Left lobe of liver (tissue), 2 donors: ENCODE results near the gene GFAP. TPM values are rescaled to one million over a fixed set of nuclear protein-coding genes. Genes with fewer than 3 reads are reported as not detected.

Source experiments
- ATAC-seq: fragments of 200-7000 bp; cut with Tn5 transposase; one replicate; pipeline ENCODE4 v1.9.1; 2020; ENCODE audit warnings: mild to moderate bottlenecking, moderate library complexity
- DNase-seq: peaks from one replicate; pipeline ENCODE4 v3.0.0-alpha.2; 2020; ENCODE audit warnings: low spot score
- total RNA-seq: library from RNA; stranded (reverse); gene quantifications from one replicate; pipeline ENCODE4 v1.2.1, GENCODE V29; 2021
- donor health status: DM: no; HTN: no; CAD: no; lungs with moderate emphysema.
- donor health status: DM: no; HTN: yes; CAD: no.

The GFAP gene
- total RNA-seq, 1 donor from 2014 or later: 0.23 TPM

DNA sequence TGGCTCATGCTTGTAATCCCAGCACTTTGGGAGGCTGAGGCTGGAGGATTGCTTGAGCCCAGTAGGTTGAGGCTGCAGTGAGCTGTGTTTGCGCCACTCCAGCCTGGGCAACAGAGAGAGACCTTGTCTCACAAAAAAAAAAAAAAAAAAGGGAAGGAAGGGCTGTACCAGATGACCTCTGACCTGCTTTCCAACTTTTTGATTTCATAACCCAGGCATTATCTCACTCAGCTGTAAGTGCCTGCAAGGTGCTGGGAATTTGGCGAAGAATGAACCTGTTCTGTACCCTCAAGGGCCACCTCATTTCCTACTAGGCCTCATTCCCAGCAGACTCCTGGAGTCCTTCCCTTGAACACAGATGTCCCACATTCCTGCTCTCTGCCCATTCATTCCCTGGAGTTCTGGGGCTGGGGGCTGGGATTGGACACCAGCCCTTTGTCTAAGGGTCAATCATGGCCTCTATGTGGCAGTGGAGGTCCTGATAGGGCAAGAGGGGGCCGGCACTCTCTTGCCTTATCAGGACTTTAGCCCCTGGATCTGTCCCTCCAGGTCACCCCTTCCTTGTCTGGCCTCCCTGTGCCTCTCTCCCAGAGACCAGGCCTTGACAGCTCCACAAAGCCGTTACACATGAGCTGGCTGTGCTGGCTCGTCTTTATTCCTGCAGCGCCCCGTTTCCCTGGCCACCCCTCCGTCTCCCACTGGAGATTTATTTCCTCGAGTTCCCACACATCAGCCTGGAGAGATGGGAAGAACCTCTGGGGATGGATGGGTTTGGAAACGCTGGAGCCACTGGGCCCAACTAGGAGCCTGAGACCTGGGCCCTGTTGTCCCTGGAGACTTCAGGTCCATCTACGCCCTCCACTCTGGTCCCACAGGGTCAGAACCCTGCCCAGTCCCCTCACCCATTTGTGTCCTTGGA lies 821 bp upstream of the GFAP start:
- no peak for DNase-seq
- no peak for ATAC-seq

DNA sequence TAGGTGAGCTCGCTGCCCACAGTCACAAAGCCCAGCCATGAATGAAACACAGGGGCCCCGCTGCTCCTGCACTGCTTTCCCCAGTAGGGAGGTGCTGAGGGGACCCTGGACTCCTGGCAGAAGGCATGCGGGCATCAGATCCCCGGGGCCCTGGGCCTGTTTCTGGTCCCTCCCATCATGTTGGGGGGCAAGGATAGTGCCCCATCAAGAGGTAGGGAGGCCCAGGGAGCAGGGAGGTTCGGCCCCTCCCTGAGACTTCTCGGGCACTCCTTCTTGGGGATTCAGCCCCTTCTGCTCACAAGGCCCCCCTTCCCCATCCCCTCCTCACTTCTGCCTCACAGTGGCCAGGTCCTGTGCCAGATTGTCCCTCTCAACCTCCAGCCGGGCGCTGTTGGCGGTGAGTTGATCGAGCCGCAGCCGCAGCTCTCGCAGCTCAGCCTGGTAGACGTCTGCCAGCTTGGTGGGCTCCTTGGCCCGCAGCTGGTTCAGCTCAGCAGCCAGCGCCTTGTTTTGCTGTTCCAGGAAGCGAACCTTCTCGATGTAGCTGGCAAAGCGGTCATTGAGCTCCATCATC lies 515 bp downstream of the GFAP start:
- no peak for DNase-seq
- ATAC-seq: no peak

DNA sequence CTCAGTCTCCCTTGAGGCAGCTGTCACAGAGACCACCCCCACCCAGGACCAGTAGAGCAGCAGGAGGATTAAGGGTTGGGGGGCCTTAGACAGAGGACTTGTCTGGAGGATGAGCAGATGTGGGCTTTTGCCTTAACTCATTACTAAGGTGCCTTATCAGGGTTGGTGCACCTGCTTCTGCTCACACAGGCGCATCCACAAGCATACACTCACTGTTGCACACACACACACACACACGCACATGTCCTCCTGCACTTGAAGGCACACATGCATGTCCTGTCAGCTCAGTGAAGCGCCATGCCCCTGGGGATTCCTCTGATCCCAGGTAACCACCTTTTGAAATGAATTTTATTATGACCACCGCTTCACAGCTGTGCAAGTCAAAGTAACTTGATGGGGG lies 1.2 kb downstream of the GFAP start:
- ATAC-seq: no peak
- DNase-seq: no peak

DNA sequence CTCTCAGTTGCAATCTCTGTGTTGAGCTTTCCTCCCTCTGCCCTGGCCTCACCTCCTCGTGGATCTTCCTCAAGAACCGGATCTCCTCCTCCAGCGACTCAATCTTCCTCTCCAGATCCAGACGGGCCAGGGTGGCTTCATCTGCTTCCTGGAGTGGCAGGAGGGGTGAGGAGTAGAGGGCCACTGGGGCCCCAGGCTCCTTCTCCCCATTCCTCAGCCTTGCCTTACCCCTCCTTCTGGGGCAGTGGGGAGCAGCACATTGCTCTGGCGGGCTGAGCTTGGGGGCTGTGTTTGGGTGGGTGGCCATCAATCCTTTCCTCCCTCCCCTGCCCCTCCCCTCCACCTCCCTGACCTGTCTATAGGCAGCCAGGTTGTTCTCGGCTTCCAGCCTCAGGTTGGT lies 1.6 kb downstream of the GFAP start:
- ATAC-seq: no peak
- no peak for DNase-seq

DNA sequence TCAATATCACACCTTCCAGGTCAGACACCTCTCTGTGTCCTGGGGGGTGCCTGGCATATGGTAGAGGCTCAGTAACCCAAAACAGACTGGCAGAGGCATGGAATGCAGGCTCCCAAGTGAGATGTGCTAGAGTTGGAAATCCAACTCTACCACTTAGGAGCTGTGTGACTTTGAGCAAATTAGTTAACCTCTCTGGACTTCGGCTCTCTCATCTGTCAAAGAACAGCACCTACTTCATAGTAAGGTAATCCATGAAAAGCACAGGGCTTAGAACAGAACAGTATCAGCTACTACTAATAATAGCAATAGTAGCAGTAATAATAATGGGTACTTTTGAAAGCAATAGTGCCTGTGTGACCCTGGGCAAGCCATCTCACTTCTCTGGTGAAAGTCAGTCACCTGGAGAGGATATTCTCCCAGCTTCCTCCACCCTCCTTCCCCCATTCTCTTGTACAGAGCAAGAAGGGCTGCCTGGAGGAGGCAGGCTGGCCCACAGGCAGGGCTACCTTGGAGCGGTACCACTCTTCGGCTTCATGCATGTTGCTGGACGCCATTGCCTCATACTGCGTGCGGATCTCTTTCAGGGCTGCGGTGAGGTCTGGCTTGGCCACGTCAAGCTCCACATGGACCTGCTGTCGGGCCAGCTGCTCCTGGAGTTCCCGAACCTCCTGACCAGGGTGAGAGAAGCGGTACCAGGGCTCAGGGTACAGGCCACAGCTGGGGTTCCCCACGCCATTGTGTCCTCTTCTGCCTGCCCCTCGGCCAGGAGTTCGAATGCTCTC lies 2.3 kb downstream of the GFAP start:
- DNase-seq: no peak
- no peak for ATAC-seq

DNA sequence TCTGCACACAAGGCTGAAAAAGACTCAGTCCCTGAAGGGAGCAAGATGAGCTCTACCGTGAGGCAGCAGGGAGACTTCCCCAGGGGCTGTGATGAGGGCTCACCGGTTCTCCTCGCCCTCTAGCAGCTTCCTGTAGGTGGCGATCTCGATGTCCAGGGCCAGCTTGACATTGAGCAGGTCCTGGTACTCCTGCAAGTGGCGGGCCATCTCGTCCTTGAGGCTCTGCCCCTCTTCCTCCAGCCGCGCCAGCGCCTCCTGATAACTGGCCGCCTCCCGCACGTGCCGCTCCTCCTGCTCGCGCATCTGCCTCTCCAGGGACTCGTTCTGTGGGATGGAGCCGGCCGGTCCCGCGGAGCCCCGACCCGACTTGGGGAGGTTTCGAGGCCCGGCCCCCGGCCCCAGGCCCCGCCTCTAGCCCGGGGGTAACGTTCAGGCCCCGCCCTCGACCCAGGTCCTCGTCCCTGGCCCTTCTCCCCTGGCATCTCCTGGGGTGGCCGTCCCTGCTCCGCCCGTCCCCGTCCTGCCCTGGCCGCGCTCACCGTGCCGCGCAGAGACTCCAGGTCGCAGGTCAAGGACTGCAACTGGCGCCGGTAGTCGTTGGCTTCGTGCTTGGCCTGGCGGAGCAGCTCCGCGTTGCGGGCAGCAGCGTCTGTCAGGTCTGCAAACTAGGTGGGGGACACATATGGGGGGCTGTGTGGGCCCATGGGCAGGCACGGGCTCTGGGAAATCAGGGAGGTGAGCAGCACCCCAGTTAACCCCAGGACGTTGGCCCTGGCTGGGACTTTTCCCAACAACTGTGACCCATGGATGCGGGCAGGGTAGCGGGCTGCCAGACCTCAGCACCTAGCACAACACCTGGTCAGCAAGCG lies 3.9 kb downstream of the GFAP start:
- peak; percentile 78 for DNase-seq
- peak; percentile 88 for ATAC-seq

DNA sequence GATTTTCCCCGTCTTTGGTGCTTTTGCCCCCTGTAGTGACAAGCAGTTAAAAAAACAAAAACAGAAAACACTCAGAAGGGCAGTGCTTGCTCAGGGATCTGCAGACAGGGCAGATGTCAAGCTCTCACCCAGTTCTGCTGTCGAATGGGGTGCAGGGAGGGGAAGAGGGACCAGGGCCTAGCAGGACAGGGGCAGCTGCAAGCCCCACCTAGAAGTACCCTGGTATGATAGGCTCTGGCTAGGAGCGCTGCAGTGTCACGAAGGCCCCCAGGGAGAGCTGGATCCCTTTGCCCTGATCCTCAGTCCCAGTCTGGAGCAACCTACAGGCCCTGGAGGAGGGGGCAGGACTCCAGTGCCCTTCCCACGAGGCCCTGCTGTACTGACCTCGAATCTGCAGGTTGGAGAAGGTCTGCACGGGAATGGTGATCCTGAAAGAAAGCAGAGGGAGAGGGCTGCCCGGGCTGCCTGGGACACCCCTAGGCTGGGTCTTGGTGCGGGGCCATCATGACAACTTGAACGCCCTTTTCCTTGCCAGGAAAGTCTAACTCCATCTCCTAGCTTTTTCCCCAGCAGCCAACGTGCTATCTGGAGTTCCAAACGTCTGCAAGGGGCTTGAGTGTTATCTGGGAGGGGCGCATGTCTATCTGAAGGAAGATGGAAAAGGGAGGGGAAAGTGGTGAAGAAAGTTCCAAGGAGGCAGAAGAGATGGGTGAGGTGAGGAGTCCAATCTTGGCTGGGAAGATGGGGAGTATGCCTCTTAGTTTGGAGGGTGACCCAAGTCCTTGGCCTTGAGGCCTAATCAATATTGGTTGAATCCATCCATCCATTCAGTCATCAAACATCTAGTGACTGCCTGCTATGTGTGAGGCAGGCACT lies 4.8 kb downstream of the GFAP start:
- DNase-seq (no peak), ATAC-seq (no peak)

DNA sequence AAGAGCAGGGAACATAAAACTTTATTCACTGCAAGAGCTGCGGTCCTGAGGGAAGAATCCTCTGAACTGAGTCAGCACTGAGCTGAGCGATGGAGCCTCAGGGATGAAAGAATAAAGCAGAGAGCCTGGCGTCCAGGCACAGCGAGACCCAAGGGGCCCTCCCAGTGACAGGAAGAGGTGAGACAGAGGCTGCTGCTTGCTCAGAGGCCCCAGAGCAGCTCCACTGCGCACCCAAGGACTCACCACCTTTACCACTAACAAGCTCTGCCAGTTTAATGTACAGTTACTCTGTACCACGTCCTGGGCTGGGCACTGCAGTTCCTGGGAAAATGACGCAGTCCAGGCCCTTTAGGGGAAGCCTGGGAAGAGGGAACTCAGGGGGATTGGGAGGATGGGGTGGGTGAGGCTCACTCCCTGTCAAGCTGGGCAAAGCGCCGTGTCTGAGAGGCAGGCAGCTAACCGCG lies 5.6 kb downstream of the GFAP start:
- DNase-seq (no peak), ATAC-seq (no peak)

DNA sequence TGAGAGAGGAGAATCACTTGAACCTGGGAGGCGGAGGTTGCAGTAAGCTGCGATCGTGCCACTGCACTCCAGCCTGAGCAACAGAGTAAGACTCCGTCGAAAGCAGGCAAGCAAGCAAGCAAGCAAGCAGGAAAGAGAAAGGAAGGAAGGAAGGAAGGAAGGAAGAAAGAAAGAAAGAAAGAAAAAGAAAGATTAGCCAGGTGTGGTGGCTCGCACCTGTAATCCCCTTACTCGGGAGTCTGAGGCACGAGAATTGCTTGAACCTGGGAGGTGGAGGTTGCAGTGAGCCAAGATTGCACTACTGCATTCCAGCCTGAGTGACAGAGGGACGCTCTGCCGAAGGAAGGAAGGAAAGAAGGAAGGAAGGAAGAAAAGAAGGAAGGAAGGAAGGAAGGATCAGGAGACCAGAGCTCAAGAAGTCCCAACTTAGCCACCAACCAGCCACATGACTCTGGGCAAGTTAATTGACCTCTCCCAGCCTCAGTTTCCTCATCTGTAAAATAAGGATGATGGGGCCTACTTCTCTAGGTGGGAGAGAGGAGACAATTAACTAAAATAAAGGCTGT lies 6.5 kb downstream of the GFAP start:
- no peak for ATAC-seq
- no peak for DNase-seq

DNA sequence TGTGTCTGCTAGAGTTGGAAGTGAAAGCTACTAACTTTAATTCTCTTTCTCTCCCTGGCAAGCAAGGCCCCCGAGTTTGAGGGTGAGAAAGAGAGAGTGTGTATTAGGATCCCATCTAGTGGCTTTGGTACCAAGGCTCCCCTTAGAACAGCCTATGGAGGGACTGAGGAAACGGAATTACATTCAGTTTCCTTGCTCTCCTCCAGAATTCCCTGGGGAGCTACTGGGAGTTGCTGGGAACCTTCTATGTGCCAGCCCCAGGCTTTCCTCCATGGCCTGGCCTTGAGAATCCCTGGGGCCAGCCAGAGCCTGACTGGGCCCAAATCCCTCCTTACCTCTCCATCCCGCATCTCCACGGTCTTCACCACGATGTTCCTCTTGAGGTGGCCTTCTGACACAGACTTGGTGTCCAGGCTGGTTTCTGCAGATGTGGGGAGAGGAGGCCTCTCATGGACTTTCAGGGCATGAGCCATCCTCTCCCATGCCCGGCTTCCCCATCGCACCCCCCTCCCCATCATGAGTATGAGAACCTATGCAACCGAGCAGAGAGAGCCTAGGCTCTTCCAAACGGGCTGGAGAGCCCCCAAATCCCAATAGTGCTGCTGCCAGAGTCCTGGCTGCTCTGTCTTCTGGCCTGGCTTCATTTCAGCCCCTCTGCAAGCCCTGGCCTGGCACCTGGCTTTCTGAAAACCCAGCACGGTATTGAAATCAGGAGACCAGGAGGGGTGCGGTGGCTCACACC lies 7.4 kb downstream of the GFAP start:
- no peak for ATAC-seq
- no peak for DNase-seq

DNA sequence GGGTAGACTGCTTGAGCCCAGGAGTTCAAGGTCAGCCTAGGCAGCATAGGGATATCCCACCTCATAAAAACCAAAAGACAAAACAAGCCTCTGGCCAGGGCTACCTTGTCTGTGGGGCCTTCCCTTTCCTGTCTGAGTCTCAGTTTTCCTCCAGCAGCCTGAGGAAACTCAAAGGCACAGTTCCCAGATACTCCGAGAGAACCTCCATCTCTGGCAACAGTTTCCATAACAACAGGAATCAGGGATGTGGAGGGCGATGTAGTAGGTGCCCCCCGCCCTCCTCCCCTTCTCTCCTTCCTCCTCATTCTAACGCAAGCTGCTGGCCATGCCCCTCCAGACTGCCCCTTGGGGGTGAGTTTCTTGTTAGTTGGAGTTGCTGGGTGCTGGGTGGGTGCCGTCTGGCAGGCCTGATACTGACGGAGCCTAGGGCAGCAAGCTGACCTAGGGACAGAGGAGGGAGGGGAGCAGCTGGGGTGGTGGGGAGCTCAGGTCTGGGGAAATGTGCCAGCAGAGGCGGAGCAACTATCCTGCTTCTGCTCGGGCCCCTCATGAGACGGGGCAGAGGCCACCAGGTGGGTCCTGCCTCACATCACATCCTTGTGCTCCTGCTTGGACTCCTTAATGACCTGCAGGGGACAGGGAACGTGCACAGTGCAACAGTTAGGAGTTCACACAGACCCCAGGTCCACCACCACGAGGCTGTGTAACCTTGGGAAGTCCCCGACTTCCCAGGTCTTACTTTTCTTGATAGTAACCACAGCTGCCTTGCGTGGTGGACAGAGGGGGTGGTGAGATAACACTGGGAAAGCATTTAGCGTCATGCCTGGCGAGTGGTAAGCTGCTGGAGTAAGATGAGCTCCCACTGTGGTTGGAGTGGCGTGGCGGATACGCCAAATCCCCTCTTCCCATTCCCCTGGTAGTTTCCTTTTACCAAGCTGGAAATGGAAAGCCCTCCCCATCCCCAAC lies 8.3 kb downstream of the GFAP start:
- no peak for DNase-seq
- no peak for ATAC-seq

DNA sequence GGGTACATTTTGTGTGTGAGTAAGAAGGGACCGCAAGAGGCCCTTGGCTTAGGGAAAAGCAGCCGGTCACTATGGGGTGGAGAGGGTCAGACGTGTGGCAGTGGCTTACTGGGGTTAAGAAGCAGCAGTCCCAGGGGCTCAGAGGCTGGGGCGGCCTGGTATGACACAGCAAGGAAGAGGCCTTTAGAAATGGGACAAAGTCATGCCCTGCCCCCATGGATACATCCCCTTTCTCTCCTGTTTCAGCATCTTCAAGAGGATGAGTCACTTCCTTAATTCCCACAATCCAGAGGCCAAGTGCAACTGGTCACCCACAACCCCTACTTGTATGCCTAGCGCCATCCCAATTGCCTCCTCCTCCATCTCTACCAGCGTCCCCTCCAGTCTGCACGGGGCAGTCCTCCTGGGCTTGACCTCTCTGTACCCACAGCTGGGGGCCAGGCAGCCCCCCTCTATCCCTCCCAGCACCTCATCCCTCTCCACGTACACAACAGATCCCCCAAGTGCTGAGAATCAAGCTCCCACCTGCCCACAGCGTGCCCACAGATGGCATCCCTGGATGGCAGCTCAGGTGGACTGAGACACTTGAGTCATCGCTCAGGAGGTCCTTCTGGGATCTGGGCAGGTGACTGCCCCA lies 9.2 kb downstream of the GFAP start:
- ATAC-seq: no peak

DNA sequence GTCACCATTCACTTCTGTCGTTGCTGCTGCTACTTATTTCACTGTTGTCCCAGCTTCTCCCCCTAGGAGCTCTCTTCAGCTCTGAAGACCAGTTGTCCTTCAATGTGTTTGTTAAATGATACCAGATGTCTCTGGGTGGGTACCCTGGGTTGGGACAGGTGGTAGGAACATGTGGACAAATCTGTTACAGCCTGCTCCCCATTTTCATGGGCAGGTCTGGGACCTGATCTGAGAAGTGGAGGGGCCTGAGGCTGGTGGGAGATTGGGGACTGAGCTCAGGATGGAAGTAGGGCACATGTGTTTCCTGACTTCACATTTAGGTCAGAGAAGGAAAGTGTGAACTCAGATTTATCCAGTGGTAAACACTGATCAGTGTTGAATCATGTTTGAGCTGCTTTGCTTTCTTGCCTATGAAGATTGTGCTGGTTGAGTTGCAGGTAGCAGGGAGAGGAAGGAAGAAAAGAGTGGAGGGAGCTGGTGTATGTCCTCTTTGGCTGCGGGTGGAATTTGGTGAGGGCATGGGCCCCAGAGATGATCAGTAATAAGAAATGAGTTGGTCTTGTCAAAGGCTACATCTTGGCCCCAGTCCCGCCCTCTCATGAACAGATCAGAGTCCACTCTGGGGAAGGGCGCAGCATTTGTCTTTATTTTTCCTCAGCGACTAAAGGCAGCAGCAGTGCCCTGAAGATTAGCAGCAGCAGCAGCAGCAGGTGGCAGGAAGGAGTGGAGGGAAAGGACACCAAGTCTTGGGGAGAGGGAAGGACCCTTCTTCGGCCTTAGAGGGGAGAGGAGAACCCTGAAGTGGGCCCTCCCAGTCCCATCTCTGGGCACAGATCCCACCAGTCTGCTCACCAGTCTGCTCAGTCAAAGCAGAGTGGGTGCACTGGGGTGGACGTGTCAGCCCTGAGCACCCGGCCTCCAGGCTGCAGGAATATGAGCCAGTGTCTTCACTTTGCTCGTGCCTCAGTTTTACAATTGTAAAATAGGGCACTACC lies 10.0 kb downstream of the GFAP start:
- DNase-seq (peak; percentile 47), ATAC-seq (peak; percentile 52)

More for the DNA sequence above, 9.2 kb downstream of the GFAP start:
- no peak for DNase-seq

DNA sequence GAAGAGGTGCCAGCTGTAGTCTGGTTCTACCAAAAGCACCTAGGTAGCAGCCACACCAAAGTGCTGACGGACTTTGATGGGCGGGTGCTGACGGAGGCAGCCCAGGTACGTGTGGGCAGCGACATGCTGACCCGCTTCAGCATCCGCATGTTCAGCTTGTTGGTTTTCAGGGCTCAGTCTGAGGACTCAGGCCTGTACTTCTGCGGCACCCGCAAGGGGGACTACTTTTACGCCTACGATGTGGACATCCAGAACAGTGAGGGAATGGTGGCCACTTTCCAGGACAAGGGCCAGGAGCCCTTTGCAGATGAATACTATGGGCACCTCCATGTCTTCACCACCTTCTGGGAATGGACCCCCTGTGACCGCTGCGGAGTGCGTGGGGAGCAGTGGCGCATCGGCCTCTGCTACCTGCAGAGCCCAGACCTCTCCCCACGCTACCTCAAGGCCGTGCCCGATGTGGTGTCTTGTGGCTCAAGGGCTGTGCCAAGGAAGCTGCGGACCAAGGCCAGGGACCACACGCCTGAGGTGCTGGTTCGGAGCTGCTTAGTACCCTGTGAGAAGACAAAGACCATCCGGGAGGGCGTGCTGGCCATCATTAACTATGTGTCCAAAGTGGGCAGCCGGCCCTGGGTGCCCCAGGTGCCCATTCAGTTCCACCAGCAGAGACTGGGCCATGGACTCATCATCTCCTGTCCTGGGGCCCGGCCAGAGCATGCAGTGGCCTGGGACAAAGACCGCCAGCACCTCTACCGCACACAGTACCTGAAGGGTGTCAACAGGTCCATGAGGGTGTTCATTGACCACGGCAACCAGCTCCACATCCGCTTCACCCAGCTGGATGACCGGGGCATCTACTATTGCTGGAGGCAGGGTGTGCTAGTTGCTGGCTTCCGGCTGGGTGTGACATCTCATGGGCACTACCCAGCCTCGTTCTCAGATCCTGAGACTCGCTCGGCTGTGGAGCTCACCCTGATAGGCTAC lies 11.0 kb downstream of the GFAP start:
- DNase-seq: peak; percentile 43
- no peak for ATAC-seq
